ENCODE results near the gene LATS2.

The LATS2 gene

GRCh38 chr13:21040120-21040826 is 21.1 kb downstream of the LATS2 start:
- Histone ChIP-seq H3K79me2 (ENCODE audit: low read length) (no peaks in the 10 kb centered on the region), H2AFZ (ENCODE audit: low read depth, low read length) (no peak overlapping the region), H3K4me2 (ENCODE audit: low read length) (no peak overlapping the region), H3K27me3 (ENCODE audit: low read depth, low read length) (no peaks in the 10 kb centered on the region), H3K27ac (ENCODE audit: low read length) (no peak overlapping the region), H3K9me3 (ENCODE audit: insufficient read depth, low read length) (no peaks in the 10 kb centered on the region), H3K9ac (ENCODE audit: low read length) (no peak overlapping the region), H3K4me1 (ENCODE audit: low read length) (peaks cover 17% of the 10 kb centered on the region), H3K36me3 (replicated peaks; ENCODE audit: low read depth, low read length) (no peaks in the 10 kb centered on the region), H4K20me1 (ENCODE audit: insufficient read depth, low read length) (no peaks in the 10 kb centered on the region), H3K4me3 (ENCODE audit: low read length) (no peak overlapping the region)
- TF ChIP-seq CTCF (IDR thresholded peaks at IDR 0.05; ENCODE audit: low read depth, low read length) (no peak), EZH2phosphoT487 (IDR thresholded peaks at IDR 0.05; ENCODE audit: low read depth) (no peak)

DNA sequence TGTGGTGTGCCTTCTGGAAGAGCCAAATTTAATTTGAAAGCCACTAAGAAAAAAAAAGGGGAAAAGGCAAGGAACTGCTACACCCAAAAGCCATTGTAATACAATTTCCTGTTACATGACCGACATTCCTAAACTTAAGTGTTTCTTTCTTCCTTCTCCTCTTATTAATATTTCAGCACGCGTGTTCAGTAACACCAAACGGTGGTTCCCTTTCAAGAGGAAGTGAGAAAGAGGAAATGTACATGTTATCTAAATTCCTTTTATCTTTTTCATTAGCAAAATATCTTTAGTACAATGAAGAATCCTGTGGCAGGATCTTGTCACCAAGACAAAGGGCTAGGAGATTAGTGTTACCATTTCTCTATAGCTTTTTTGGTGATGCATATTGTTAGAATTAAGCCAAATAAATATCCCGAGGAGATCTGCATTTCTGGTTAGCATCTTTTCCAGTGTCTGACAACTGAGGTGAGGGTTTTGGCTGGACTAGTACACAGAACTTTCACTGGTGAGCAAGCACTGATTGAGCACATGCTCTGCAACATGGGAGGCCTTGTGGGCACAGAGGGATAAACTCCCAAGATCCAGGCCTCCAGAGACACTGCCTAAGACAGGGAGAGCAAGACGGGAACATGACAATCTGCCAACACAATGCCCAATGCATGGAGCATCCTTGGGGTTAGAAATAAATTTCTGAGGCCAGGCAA is 22.1 kb downstream of the LATS2 start:
- Histone ChIP-seq H3K9ac (ENCODE audit: low read length) (no peak overlapping the region), H3K4me1 (ENCODE audit: low read length) (peaks cover 17% of the 10 kb centered on the region), H3K4me2 (ENCODE audit: low read length) (peak overlapping the region; percentile 42), H3K4me3 (ENCODE audit: low read length) (0 out of 2 replicates have a peak overlapping the region, but pooled peaks have one; percentile 3), H2AFZ (ENCODE audit: low read depth, low read length) (no peak overlapping the region), H4K20me1 (ENCODE audit: insufficient read depth, low read length) (no peaks in the 10 kb centered on the region), H3K27ac (ENCODE audit: low read length) (no peak overlapping the region), H3K27me3 (ENCODE audit: low read depth, low read length) (no peaks in the 10 kb centered on the region), H3K36me3 (replicated peaks; ENCODE audit: low read depth, low read length) (no peaks in the 10 kb centered on the region), H3K9me3 (ENCODE audit: insufficient read depth, low read length) (no peaks in the 10 kb centered on the region), H3K79me2 (ENCODE audit: low read length) (no peaks in the 10 kb centered on the region)
- TF ChIP-seq CTCF (IDR thresholded peaks at IDR 0.05; ENCODE audit: low read depth, low read length), result no peak
- TF ChIP-seq EZH2phosphoT487 (IDR thresholded peaks at IDR 0.05; ENCODE audit: low read depth), result no peak

DNA sequence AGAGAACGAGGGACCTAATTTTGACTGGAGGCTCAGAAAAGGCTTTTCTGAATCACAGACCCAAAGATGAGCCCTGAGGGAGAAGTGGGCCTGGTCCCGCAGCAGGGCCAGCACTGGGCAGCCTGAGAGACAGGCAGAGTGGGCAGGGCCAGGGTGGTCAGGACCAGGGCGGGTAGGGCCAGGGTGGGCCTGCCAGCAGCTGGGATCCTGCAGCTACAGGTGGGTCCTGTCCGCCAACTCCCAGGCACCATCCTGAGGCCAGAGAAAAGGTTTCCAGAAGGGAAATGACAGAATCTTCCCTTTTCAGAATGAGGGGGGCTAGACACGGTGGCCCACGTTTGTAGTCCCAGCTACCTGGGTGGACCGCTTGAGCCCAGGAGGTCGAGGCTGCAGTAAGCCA is 23.7 kb downstream of the LATS2 start:
- Histone ChIP-seq H3K4me3 (ENCODE audit: low read length) (no peak overlapping the region), H3K4me1 (ENCODE audit: low read length) (peaks cover 17% of the 10 kb centered on the region), H3K79me2 (ENCODE audit: low read length) (no peaks in the 10 kb centered on the region), H3K9me3 (ENCODE audit: insufficient read depth, low read length) (no peaks in the 10 kb centered on the region), H3K27me3 (ENCODE audit: low read depth, low read length) (no peaks in the 10 kb centered on the region), H2AFZ (ENCODE audit: low read depth, low read length) (no peak overlapping the region), H3K27ac (ENCODE audit: low read length) (no peak overlapping the region), H3K36me3 (replicated peaks; ENCODE audit: low read depth, low read length) (no peaks in the 10 kb centered on the region), H4K20me1 (ENCODE audit: insufficient read depth, low read length) (no peaks in the 10 kb centered on the region), H3K4me2 (ENCODE audit: low read length) (no peak overlapping the region), H3K9ac (ENCODE audit: low read length) (no peak overlapping the region)
- no peak for TF ChIP-seq CTCF (IDR thresholded peaks at IDR 0.05; ENCODE audit: low read depth, low read length)
- TF ChIP-seq EZH2phosphoT487 (IDR thresholded peaks at IDR 0.05; ENCODE audit: low read depth), result no peak

DNA sequence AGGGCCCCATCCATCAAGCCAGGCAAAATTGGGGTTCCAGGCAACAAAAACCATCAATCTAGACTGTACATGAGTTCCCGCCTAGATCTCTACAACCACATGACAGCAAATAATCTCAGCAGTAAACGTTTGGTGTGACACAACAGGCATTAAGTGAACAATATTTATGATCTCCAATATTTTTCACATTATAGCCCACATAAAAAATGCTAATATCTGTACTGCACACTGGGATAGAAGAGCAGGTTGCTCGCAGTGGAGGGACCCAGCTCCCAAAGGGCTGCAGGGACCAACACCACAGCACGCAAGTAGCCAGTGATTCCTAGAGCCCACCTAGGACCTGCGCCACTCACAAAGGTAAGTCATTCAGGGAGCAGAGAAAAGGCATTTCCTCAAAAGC is 25.9 kb downstream of the LATS2 start:
- no peak overlapping the region for H3K9ac ChIP-seq (ENCODE audit: low read length)
- H4K20me1 ChIP-seq (ENCODE audit: insufficient read depth, low read length), result no peaks in the 10 kb centered on the region
- no peak overlapping the region for H3K4me2 ChIP-seq (ENCODE audit: low read length)
- H3K79me2 ChIP-seq (ENCODE audit: low read length), result no peaks in the 10 kb centered on the region
- H2AFZ ChIP-seq (ENCODE audit: low read depth, low read length), result no peak overlapping the region
- no peaks in the 10 kb centered on the region for H3K36me3 ChIP-seq (replicated peaks; ENCODE audit: low read depth, low read length)
- no peak overlapping the region for H3K27ac ChIP-seq (ENCODE audit: low read length)
- no peaks in the 10 kb centered on the region for H3K9me3 ChIP-seq (ENCODE audit: insufficient read depth, low read length)
- no peaks in the 10 kb centered on the region for H3K27me3 ChIP-seq (ENCODE audit: low read depth, low read length)
- peaks cover 14% of the 10 kb centered on the region for H3K4me1 ChIP-seq (ENCODE audit: low read length)
- no peak overlapping the region for H3K4me3 ChIP-seq (ENCODE audit: low read length)
- TF ChIP-seq EZH2phosphoT487 (IDR thresholded peaks at IDR 0.05; ENCODE audit: low read depth) (no peak), CTCF (IDR thresholded peaks at IDR 0.05; ENCODE audit: low read depth, low read length) (no peak)
